HCT116 (cell line): ENCODE measurements around the gene MIDN. TPM values are rescaled to one million over a fixed set of nuclear protein-coding genes. Genes with fewer than 3 reads are reported as not detected.

Experiments
- ATAC-seq: fragments of 200-7000 bp; cut with Tn5 transposase; 2 replicates; pipeline ENCODE4 v1.9.1; 2020; ENCODE audit warnings: mild to moderate bottlenecking, moderate library complexity
- BruUV-seq: library from RNA; stranded (reverse); fragments of 400-500 nt; replicated peaks from 2 replicates; lab custom pipeline; 2021; lab: Mats Ljungman, UMichigan
- CTCF ChIA-PET: fragments of 300-600 bp; sonication (Branson Sonifier 250); formaldehyde crosslinking; loops from one replicate; lab custom pipeline; 2021; ENCODE audit warnings: antibody characterized with exemption; lab: Charles Lee
- POLR2A ChIA-PET: fragments of 300-600, 350-600 bp; sonication (Branson Sonifier 250); formaldehyde crosslinking; loops from one replicate; lab custom pipeline; 2021; ENCODE audit warnings: antibody characterized with exemption; lab: Charles Lee
- RAD21 ChIA-PET, 2 experiments: fragments of 300-600 bp; sonication (Branson Sonifier 250); formaldehyde crosslinking; loops; one replicate each; lab custom pipeline; 2023; ENCODE audit warnings: low total read pairs in 2 of 2; ENCODE audit not compliant: uncharacterized antibody in 2 of 2, unreplicated experiment in 2 of 2, low non-redundant PET in 1 of 2; lab: Charles Lee
- DNase-seq: peaks from one replicate; pipeline ENCODE4 v3.0.0-alpha.2; 2010; ENCODE audit warnings: low read depth, low spot score
- H2AFZ ChIP-seq: fragments of 200-600 bp; shearing (Covaris generic), sonication (generic); 2 replicates; pipeline ENCODE4 v1.6.1; 2017; ENCODE audit warnings: low read depth, mixed run types, mixed read lengths, antibody characterized with exemption, low read length; ENCODE audit not compliant: poor library complexity, severe bottlenecking
- H3K27ac ChIP-seq: 2 replicates; pipeline ENCODE4 v1.5.1; 2012; ENCODE audit warnings: low read depth, low read length
- H3K27me3 ChIP-seq: fragments of 200-600 bp; sonication (generic); 2 replicates; pipeline ENCODE4 v1.6.1; 2016; ENCODE audit warnings: mixed run types, low read length, mixed read lengths; ENCODE audit not compliant: insufficient read depth
- H3K36me3 ChIP-seq, 2 experiments: fragments of 200-500 bp in 1 of 2; fragments of 200-600 bp in 1 of 2; sonication (Bioruptor generic) in 1 of 2; sonication (generic) in 1 of 2; 2 replicates each; pipeline versions ENCODE4 v1.5.1 to v1.6.1; 2014 to 2016; ENCODE audit warnings: low read length in 2 of 2, inconsistent platforms in 1 of 2, mixed read lengths in 1 of 2, mixed run types in 1 of 2; ENCODE audit not compliant: insufficient read depth in 2 of 2, control insufficient read depth in 1 of 2
- H3K4me1 ChIP-seq, 2 experiments: fragments of 200-600 bp in 1 of 2; sonication (generic) in 1 of 2; 2 replicates each; pipeline versions ENCODE4 v1.5.1 to v1.6.1; 2012 to 2017; ENCODE audit warnings: low read length in 2 of 2, inconsistent platforms in 1 of 2, mild to moderate bottlenecking in 1 of 2, mixed read lengths in 1 of 2, mixed run types in 1 of 2, moderate library complexity in 1 of 2; ENCODE audit not compliant: insufficient read depth in 2 of 2, control insufficient read depth in 1 of 2
- H3K4me2 ChIP-seq: fragments of 200-600 bp; sonication (generic); 2 replicates; pipeline ENCODE4 v1.6.1; 2017; ENCODE audit warnings: mixed run types, low read length, mixed read lengths
- H3K4me3 ChIP-seq, 2 experiments: fragments of 200-600 bp in 1 of 2; sonication (generic) in 1 of 2; replicated peaks in 1 of 2; 2 replicates each; pipeline ENCODE4 v1.5.1; 2011 to 2016; ENCODE audit warnings: low read length in 2 of 2, control low read depth in 1 of 2, low read depth in 1 of 2, mild to moderate bottlenecking in 1 of 2, mixed read lengths in 1 of 2, mixed run types in 1 of 2
- H3K79me2 ChIP-seq: fragments of 200-600 bp; sonication (generic); 2 replicates; pipeline ENCODE4 v1.6.1; 2017; ENCODE audit warnings: mild to moderate bottlenecking, mixed run types, low read length, moderate library complexity, mixed read lengths; ENCODE audit not compliant: insufficient read depth
- H3K9ac ChIP-seq: fragments of 200-600 bp; sonication (generic); 2 replicates; pipeline ENCODE4 v1.6.1; 2016; ENCODE audit warnings: low read length, mixed read lengths
- H3K9me2 ChIP-seq: fragments of 200-600 bp; sonication (generic), shearing (Covaris generic); 2 replicates; pipeline ENCODE4 v1.6.1; 2017; ENCODE audit warnings: mixed run types, mild to moderate bottlenecking, moderate library complexity; ENCODE audit not compliant: insufficient read depth
- H3K9me3 ChIP-seq, 2 experiments: fragments of 200-500 bp in 1 of 2; fragments of 200-600 bp in 1 of 2; sonication (Bioruptor generic) in 1 of 2; sonication (generic) in 1 of 2; 2 replicates each; pipeline ENCODE4 v1.6.1; 2014 to 2017; ENCODE audit warnings: low read length in 2 of 2, mixed read lengths in 2 of 2, inconsistent platforms in 1 of 2, low read depth in 1 of 2, mild to moderate bottlenecking in 1 of 2, mixed run types in 1 of 2, moderate library complexity in 1 of 2; ENCODE audit not compliant: control insufficient read depth in 1 of 2, insufficient read depth in 1 of 2
- H4K20me1 ChIP-seq: fragments of 200-600 bp; sonication (generic), shearing (Covaris generic); 2 replicates; pipeline ENCODE4 v1.6.1; 2017; ENCODE audit warnings: mixed run types, mild to moderate bottlenecking, moderate library complexity; ENCODE audit not compliant: insufficient read depth
- ATF3 ChIP-seq: IDR thresholded peaks from 2 replicates; pipeline ENCODE4 v1.6.1; 2012
- CEBPB ChIP-seq: IDR thresholded peaks from 2 replicates; pipeline ENCODE4 v1.6.1; 2012; ENCODE audit warnings: low read depth
- EGR1 ChIP-seq: IDR thresholded peaks from 2 replicates; pipeline ENCODE4 v1.6.1; 2012; ENCODE audit warnings: low read depth
- ELF1 ChIP-seq: IDR thresholded peaks from 2 replicates; pipeline ENCODE4 v1.6.1; 2012; ENCODE audit warnings: low read depth, borderline replicate concordance
- FOSL1 ChIP-seq: IDR thresholded peaks from 2 replicates; pipeline ENCODE4 v1.6.1; 2012; ENCODE audit warnings: low read depth
- MAX ChIP-seq: IDR thresholded peaks from 2 replicates; pipeline ENCODE4 v1.6.1; 2012
- POLR2A ChIP-seq: IDR thresholded peaks from 2 replicates; pipeline ENCODE4 v1.7.0; 2011; ENCODE audit warnings: borderline replicate concordance; ENCODE audit not compliant: insufficient read depth, insufficient read length; ENCODE audit errors: extremely low read depth
- POLR2AphosphoS5 ChIP-seq: IDR thresholded peaks from 2 replicates; pipeline ENCODE4 v1.6.1; 2011; ENCODE audit warnings: mild to moderate bottlenecking, low read depth, low read length, moderate library complexity
- RAD21 ChIP-seq: IDR thresholded peaks from 2 replicates; pipeline ENCODE4 v1.6.1; 2012; ENCODE audit warnings: low read depth, mild to moderate bottlenecking
- REST ChIP-seq: IDR thresholded peaks from 2 replicates; pipeline ENCODE4 v1.6.1; 2012; ENCODE audit warnings: low read depth
- SIN3A ChIP-seq: IDR thresholded peaks from 2 replicates; pipeline ENCODE4 v1.6.1; 2012; ENCODE audit warnings: low read depth
- ZBTB33 ChIP-seq: IDR thresholded peaks from 2 replicates; pipeline ENCODE4 v1.6.1; 2011; ENCODE audit warnings: mild to moderate bottlenecking, low read length, moderate library complexity; ENCODE audit not compliant: insufficient replicate concordance; ENCODE audit errors: extremely low read depth
- intact Hi-C: fragments of 100-400 bp; cut with micrococcal nuclease; formaldehyde crosslinking; loops from 2 replicates; pipeline ENCODE4 v1.10.0; 2022
- total RNA-seq: library from RNA; stranded (reverse); gene quantifications from one replicate; pipeline ENCODE4 v1.2.1, GENCODE V29; 2021; ENCODE audit not compliant: unreplicated experiment

MIDN gene
- total RNA-seq, 1 experiment from 2014 or later = 146 TPM

GRCh38 chr19:1210227-1210538 lies 38.2 kb upstream of the MIDN start:
- ChIA-PET POLR2A (no interaction called here), RAD21 (interaction anchor here in 1 of 2 experiments (0.6 kb wide), 1 partner anchor 416 kb away, joined by 3 read pairs; no protein-coding TSS in a partner anchor), CTCF (no interaction called here)
- DNase-seq (no peak), ATAC-seq (no peak)
- Histone ChIP-seq H3K36me3 (peaks cover 2 to 32% of the 10 kb centered on the region in 2 experiments; a peak in 3 of 4 replicates), H3K9me3 (no peaks in the 10 kb centered on the region), H3K9me2 (no peaks in the 10 kb centered on the region), H3K4me1 (peaks cover 28 to 64% of the 10 kb centered on the region in 2 experiments), H3K4me3 (no peak overlapping the region), H3K4me2 (peak overlapping the region; percentile 13; the same call in 1 of the 2 replicates), H3K27ac (peak overlapping the region; percentile 46), H3K9ac (0 out of 2 replicates have a peak overlapping the region, but pooled peaks have one; percentile 11), H4K20me1 (no peaks in the 10 kb centered on the region), H2AFZ (no peak overlapping the region), H3K27me3 (no peaks in the 10 kb centered on the region), H3K79me2 (peaks cover 90% of the 10 kb centered on the region)
- TF ChIP-seq MAX (no peak), ZBTB33 (no peak), ELF1 (no peak), RAD21 (no peak), POLR2AphosphoS5 (no peak), POLR2A (no peak), EGR1 (no peak), CEBPB (no peak), REST (no peak), FOSL1 (no peak), SIN3A (no peak), ATF3 (no peak)
- no TSS peak for BruUV-seq
- intact Hi-C loops = no loop called here
